Psoas muscle (tissue), 8 donors: Measurements from ENCODE around the gene CHD9NB. TPM values are rescaled to one million over a fixed set of nuclear protein-coding genes. Genes with fewer than 3 reads are reported as not detected.

Source experiments
- ATAC-seq, 4 donors: fragments of 200-7000 bp; cut with Tn5 transposase; one replicate each; pipeline ENCODE4 v1.9.1; 2020; ENCODE audit warnings: moderate library complexity in 3 of 4, mild to moderate bottlenecking in 2 of 4
- DNase-seq, 2 donors: peaks; one replicate each; pipeline ENCODE4 v3.0.0-alpha.2; 2020
- H3K27ac ChIP-seq: fragments of 200-600 bp; one replicate; pipeline ENCODE4 v1.8.0; 2022
- H3K27me3 ChIP-seq, 3 donors: fragments of 200-600 bp in 1 of 3; one replicate each; pipeline versions ENCODE4 v1.6.1 to v1.8.0; 2013 to 2022; ENCODE audit warnings: low read length in 2 of 3, mild to moderate bottlenecking in 2 of 3, moderate library complexity in 1 of 3; ENCODE audit not compliant: insufficient read depth in 3 of 3
- H3K36me3 ChIP-seq, 2 donors: fragments of 200-600 bp in 1 of 2; one replicate each; pipeline versions ENCODE4 v1.6.1 to v1.8.0; 2013 to 2022; ENCODE audit warnings: low read depth in 1 of 2, mild to moderate bottlenecking in 1 of 2, moderate library complexity in 1 of 2; ENCODE audit not compliant: insufficient read depth in 1 of 2
- H3K4me1 ChIP-seq: fragments of 200-600 bp; one replicate; pipeline ENCODE4 v1.8.0; 2022
- H3K4me3 ChIP-seq: fragments of 200-600 bp; one replicate; pipeline ENCODE4 v1.8.0; 2022; ENCODE audit warnings: mild to moderate bottlenecking
- H3K9me3 ChIP-seq: fragments of 200-600 bp; one replicate; pipeline ENCODE4 v1.8.0; 2022
- CTCF ChIP-seq: fragments of 200-600 bp; IDR thresholded peaks from one replicate; pipeline ENCODE4 v1.8.0; 2022; ENCODE audit warnings: antibody characterized with exemption
- WGBS, 3 donors: extraction: QIAGEN DNeasy Blood & Tissue Kit; methylation state at CpG; one replicate each; pipeline versions ENCODE4 v1.1.6 to v1.1.7; 2013; 5-methylcytosine and 5-hydroxymethylcytosine counted together
- intact Hi-C, 2 donors: fragments of 100-400 bp; cut with DNase I; formaldehyde crosslinking; loops; one replicate each; pipeline versions ENCODE4 v1.11.0 to v1.14.2; 2022
- polyA plus RNA-seq, 3 donors: library from polyadenylated mRNA; stranded (reverse); fragments of 200-250 nt; gene quantifications; one replicate each; pipeline ENCODE4 v1.2.3, GENCODE V29; 2013
- total RNA-seq, 4 donors: library from RNA; stranded (reverse); fragmentation: NEBNext Ultra II Directional in 2 of 4; extraction: Animal tissue kit (Norgen Biotek cat#: 25700) in 2 of 4; gene quantifications; one replicate each; pipeline versions ENCODE4 v1.2.1 to v1.2.4, GENCODE V29; 2021 to 2023
- donor health status: healthy with polysubstance abuse.
- donor health status: DM: no; HTN: no; CAD: no; lungs with moderate emphysema.
- donor health status: Bipolar disorder and iron deficiency.
- donor health status: healthy.
- donor health status: DM: yes; HTN: yes; CAD: no.
- donor health status: DM: no; HTN: no; CAD: no.
- donor health status: DM: no; HTN: no; CAD: no.
- donor health status: DM: yes; HTN: yes; CAD: no.

CHD9NB gene
- total and polyA plus RNA-seq, 7 donors: 0.05 to 0.77 (median 0.18) TPM; not detected in 1

- TF ChIP-seq CTCF: no peak
- no peak overlapping the region for H3K27ac ChIP-seq
- no peaks in the 10 kb centered on the region for H3K27me3 ChIP-seq
- no peak for DNase-seq
- ATAC-seq: no peak
- intact Hi-C loops: no loop called here
- 85 to 95% (median 94%) methylated on average over 6 of the region's 6 CpGs for WGBS, 3 donors
- no peaks in the 10 kb centered on the region for H3K36me3 ChIP-seq
- no peaks in the 10 kb centered on the region for H3K4me1 ChIP-seq
- H3K4me3 ChIP-seq: no peak overlapping the region
- H3K9me3 ChIP-seq: no peaks in the 10 kb centered on the region
Measured at GRCh38 chr16:53034306-53034705, 18.4 kb downstream of the CHD9NB start.

GRCh38 chr16:53031323-53031942, 21.3 kb downstream of the CHD9NB start:
- intact Hi-C loops: no loop called here
- Histone ChIP-seq H3K27ac (no peak overlapping the region), H3K27me3 (no peaks in the 10 kb centered on the region), H3K4me3 (no peak overlapping the region), H3K4me1 (no peaks in the 10 kb centered on the region), H3K9me3 (no peaks in the 10 kb centered on the region), H3K36me3 (no peaks in the 10 kb centered on the region)
- TF ChIP-seq CTCF: no peak
- DNase-seq (no peak), ATAC-seq (no peak)
- 46 to 63% (median 50%) methylated on average over 2 of the region's 2 CpGs for WGBS, 3 donors

GRCh38 chr16:53029971-53030370, 22.7 kb downstream of the CHD9NB start:
- Histone ChIP-seq H3K4me1 (no peaks in the 10 kb centered on the region), H3K4me3 (no peak overlapping the region), H3K27me3 (no peaks in the 10 kb centered on the region), H3K27ac (no peak overlapping the region), H3K9me3 (no peaks in the 10 kb centered on the region), H3K36me3 (no peaks in the 10 kb centered on the region)
- no peak for DNase-seq
- TF ChIP-seq CTCF: no peak
- no peak for ATAC-seq
- 70 to 74% (median 73%) methylated on average over 3 of the region's 3 CpGs for WGBS, 3 donors
- intact Hi-C loops: loop anchor here in 1 of 2 donors (10.0 kb wide), 1 partner anchor 835 kb away; no protein-coding TSS in a partner anchor

GRCh38 chr16:53024045-53024444, 28.7 kb downstream of the CHD9NB start:
- no peak overlapping the region for H3K27ac ChIP-seq
- no peaks in the 10 kb centered on the region for H3K9me3 ChIP-seq
- H3K36me3 ChIP-seq: no peaks in the 10 kb centered on the region
- no peak for ATAC-seq
- no peaks in the 10 kb centered on the region for H3K4me1 ChIP-seq
- no peak for DNase-seq
- 96 to 98% (median 96%) methylated on average over 4 of the region's 4 CpGs for WGBS, 3 donors
- no peak for TF ChIP-seq CTCF
- H3K4me3 ChIP-seq: no peak overlapping the region
- H3K27me3 ChIP-seq: no peaks in the 10 kb centered on the region
- intact Hi-C loops: loop anchor here in 1 of 2 donors (10.0 kb wide), 1 partner anchor 829 kb away; no protein-coding TSS in a partner anchor

- no peak overlapping the region for H3K4me3 ChIP-seq
- intact Hi-C loops: loop anchor here in 1 of 2 donors (10.0 kb wide), 1 partner anchor 828 kb away; no protein-coding TSS in a partner anchor
- H3K9me3 ChIP-seq: no peaks in the 10 kb centered on the region
- H3K36me3 ChIP-seq: no peaks in the 10 kb centered on the region
- peak; percentile 40 for TF ChIP-seq CTCF
- WGBS, 3 donors: 8% methylated on average over 5 of the region's 5 CpGs
- no peak overlapping the region for H3K27ac ChIP-seq
- ATAC-seq (peak in 1 of 4 donors; percentile 37), DNase-seq (no peak)
- no peaks in the 10 kb centered on the region for H3K27me3 ChIP-seq
- no peaks in the 10 kb centered on the region for H3K4me1 ChIP-seq
Measured at GRCh38 chr16:53022374-53022773, 30.3 kb downstream of the CHD9NB start.
